PC-3 (cell line): ENCODE measurements around the gene CEACAM6. TPM values are rescaled to one million over a fixed set of nuclear protein-coding genes. Genes with fewer than 3 reads are reported as not detected.

ENCODE experiments used
- ATAC-seq: fragments of 200-7000 bp; cut with Tn5 transposase; 2 replicates; pipeline ENCODE4 v1.9.1; 2020; ENCODE audit warnings: mild to moderate bottlenecking, moderate library complexity
- BruUV-seq: library from RNA; stranded (reverse); fragments of 400-500 nt; replicated peaks from 2 replicates; lab custom pipeline; 2021; lab: Mats Ljungman, UMichigan
- CTCF ChIA-PET: fragments of 300-600 bp; sonication (Branson Sonifier 250); formaldehyde crosslinking; loops from one replicate; lab custom pipeline; 2022; ENCODE audit warnings: antibody characterized with exemption; lab: Charles Lee
- POLR2A ChIA-PET: fragments of 300-600 bp; sonication (Branson Sonifier 250); formaldehyde crosslinking; loops from one replicate; lab custom pipeline; 2022; ENCODE audit warnings: antibody characterized with exemption; ENCODE audit not compliant: unreplicated experiment; lab: Charles Lee
- DNase-seq: peaks from one replicate; pipeline ENCODE4 v3.0.0-alpha.2; 2015
- H2AFZ ChIP-seq: fragments of 300-600 bp; sonication (generic); 2 replicates; pipeline ENCODE4 v1.6.0; 2016; ENCODE audit warnings: antibody characterized with exemption, low read length
- H3F3A ChIP-seq: fragments of 300-600 bp; sonication (generic); one replicate; pipeline ENCODE4 v1.6.0; 2017; ENCODE audit warnings: antibody characterized with exemption, low read length, control low read depth, mild to moderate bottlenecking; ENCODE audit not compliant: unreplicated experiment
- H3K27ac ChIP-seq: fragments of 300-600 bp; sonication (generic); 2 replicates; pipeline ENCODE4 v1.5.1; 2016; ENCODE audit warnings: mild to moderate bottlenecking, low read length
- H3K27me3 ChIP-seq: fragments of 300-600 bp; sonication (generic); 2 replicates; pipeline ENCODE4 v1.6.1; 2016; ENCODE audit warnings: low read length, mixed read lengths
- H3K36me3 ChIP-seq: fragments of 300-600 bp; sonication (generic); 2 replicates; pipeline ENCODE4 v1.6.1; 2016; ENCODE audit warnings: low read depth, mixed run types, low read length, mixed read lengths
- H3K4me1 ChIP-seq: fragments of 300-600 bp; sonication (generic); 2 replicates; pipeline ENCODE4 v1.5.1; 2016; ENCODE audit warnings: low read length; ENCODE audit not compliant: insufficient read depth
- H3K4me2 ChIP-seq: fragments of 300-600 bp; sonication (generic); 2 replicates; pipeline ENCODE4 v1.6.0; 2016; ENCODE audit warnings: low read length
- H3K4me3 ChIP-seq: fragments of 300-600 bp; sonication (generic); 2 replicates; pipeline ENCODE4 v1.5.1; 2016; ENCODE audit warnings: mild to moderate bottlenecking, low read length, mixed read lengths
- H3K79me2 ChIP-seq: fragments of 300-600 bp; sonication (generic); 2 replicates; pipeline ENCODE4 v1.6.1; 2017; ENCODE audit warnings: low read length, mixed read lengths
- H3K9ac ChIP-seq: fragments of 300-600 bp; sonication (generic); 2 replicates; pipeline ENCODE4 v1.6.0; 2016; ENCODE audit warnings: mild to moderate bottlenecking, low read length
- H3K9me2 ChIP-seq: fragments of 300-600 bp; sonication (generic); replicated peaks from 2 replicates; pipeline ENCODE4 v1.6.1; 2016; ENCODE audit warnings: mixed run types, low read length, mixed read lengths
- H3K9me3 ChIP-seq: fragments of 300-600 bp; sonication (generic); 2 replicates; pipeline ENCODE4 v1.6.1; 2016; ENCODE audit warnings: low read length, mixed read lengths
- H4K20me1 ChIP-seq: fragments of 300-600 bp; sonication (generic); 2 replicates; pipeline ENCODE4 v1.6.1; 2016; ENCODE audit warnings: low read length, mixed read lengths
- CTCF ChIP-seq: fragments of 300-600 bp; sonication (generic); conservative IDR thresholded peaks from 2 replicates; pipeline ENCODE4 v1.5.1; 2017; ENCODE audit warnings: antibody characterized with exemption, low read depth, mild to moderate bottlenecking, low read length
- EZH2 ChIP-seq: fragments of 300-600 bp; sonication (generic); IDR thresholded peaks from one replicate; pipeline ENCODE4 v1.6.1; 2017; ENCODE audit warnings: antibody characterized with exemption, mild to moderate bottlenecking, low read length; ENCODE audit not compliant: unreplicated experiment
- EZH2phosphoT487 ChIP-seq: fragments of 300-600 bp; sonication (generic); IDR thresholded peaks from 2 replicates; pipeline ENCODE4 v1.6.1; 2018; ENCODE audit warnings: mild to moderate bottlenecking, antibody characterized with exemption, low read length, borderline replicate concordance
- intact Hi-C: fragments of 100-400 bp; cut with micrococcal nuclease; formaldehyde crosslinking; loops from 2 replicates; pipeline ENCODE4 v1.9.0; 2023
- total RNA-seq: library from RNA; depleted of rRNA; stranded (reverse); fragments of >200 nt; gene quantifications from 2 replicates; pipeline ENCODE4 v1.2.3, GENCODE V29; 2014

Gene CEACAM6
- total RNA-seq, 1 experiment from 2014 or later, result 7.1 TPM

- DNase-seq (no peak), ATAC-seq (no peak)
- no peaks in the 10 kb centered on the region for H3K79me2 ChIP-seq
- H4K20me1 ChIP-seq, result no peaks in the 10 kb centered on the region
- ChIA-PET CTCF (no interaction called here), POLR2A (no interaction called here)
- H3K9ac ChIP-seq, result no peak overlapping the region
- no peak overlapping the region for H2AFZ ChIP-seq
- no peaks in the 10 kb centered on the region for H3K36me3 ChIP-seq
- H3K4me1 ChIP-seq, result peaks cover 20% of the 10 kb centered on the region
- no peaks in the 10 kb centered on the region for H3K9me2 ChIP-seq
- no peaks in the 10 kb centered on the region for H3K9me3 ChIP-seq
- H3K4me2 ChIP-seq, result no peak overlapping the region
- 0 out of 2 replicates have a peak overlapping the region, but pooled peaks have one; percentile 13 for H3K27ac ChIP-seq
- H3F3A ChIP-seq, result no peaks in the 10 kb centered on the region
- H3K27me3 ChIP-seq, result no peaks in the 10 kb centered on the region
- no peak overlapping the region for H3K4me3 ChIP-seq
- intact Hi-C loops, result no loop called here
- no TSS peak for BruUV-seq
- TF ChIP-seq CTCF (no peak), EZH2phosphoT487 (no peak), EZH2 (no peak)
These were observed 14.1 kb upstream of the CEACAM6 start for GRCh38 chr19:41741244-41741554.

DNA sequence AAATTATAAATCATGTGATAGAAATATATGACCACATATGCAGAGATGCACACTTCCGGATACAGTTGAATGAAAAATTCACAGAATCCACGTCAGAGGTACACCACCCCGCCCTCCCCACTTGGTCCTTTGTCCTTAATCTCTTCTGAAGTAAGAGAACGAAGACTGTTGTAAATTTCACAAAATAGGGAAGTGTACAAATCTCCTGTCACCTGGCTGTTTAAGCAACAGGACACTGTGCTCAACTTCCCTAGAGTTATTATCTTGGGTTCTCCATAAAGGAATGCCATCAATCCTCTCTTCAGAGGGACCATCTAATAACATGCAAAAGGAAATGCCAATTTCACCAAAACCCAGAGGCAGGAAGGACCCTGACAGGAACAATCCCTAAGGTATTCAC lies 10.5 kb upstream of the CEACAM6 start:
- Histone ChIP-seq H3K4me1 (peaks cover 11% of the 10 kb centered on the region), H3K36me3 (no peaks in the 10 kb centered on the region), H3K27me3 (no peaks in the 10 kb centered on the region), H3K9ac (no peak overlapping the region), H2AFZ (no peak overlapping the region), H3K27ac (no peak overlapping the region), H3K4me2 (no peak overlapping the region), H3K4me3 (no peak overlapping the region), H3K79me2 (no peaks in the 10 kb centered on the region), H4K20me1 (no peaks in the 10 kb centered on the region), H3K9me3 (no peaks in the 10 kb centered on the region), H3K9me2 (no peaks in the 10 kb centered on the region), H3F3A (no peaks in the 10 kb centered on the region)
- intact Hi-C loops, result loop anchor here (5.0 kb wide), 1 partner anchor 103 kb away; no protein-coding TSS in a partner anchor
- no peak for DNase-seq
- ChIA-PET CTCF (no interaction called here), POLR2A (no interaction called here)
- ATAC-seq, result no peak
- BruUV-seq, result no TSS peak
- TF ChIP-seq CTCF, result no peak
- TF ChIP-seq EZH2, result no peak
- TF ChIP-seq EZH2phosphoT487, result no peak

DNA sequence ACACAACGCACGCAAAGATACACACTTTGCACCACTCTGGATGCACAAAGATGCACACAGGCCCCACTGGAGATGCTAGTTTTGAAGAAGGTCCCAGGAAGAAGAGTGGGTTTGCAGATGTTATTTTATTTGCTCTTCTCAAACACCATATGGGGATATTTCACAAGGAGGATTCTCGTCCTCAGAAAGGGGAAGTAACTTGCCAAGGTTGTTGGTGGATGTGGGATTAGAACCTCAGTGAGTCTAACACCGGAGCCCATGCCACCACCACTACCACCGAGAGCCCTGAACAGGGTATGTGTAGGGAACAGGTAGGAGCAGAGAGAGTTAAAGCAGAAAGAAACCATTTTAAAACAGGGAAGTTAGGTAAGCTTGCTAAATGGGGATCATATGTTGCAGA lies 9.6 kb upstream of the CEACAM6 start:
- no peaks in the 10 kb centered on the region for H3F3A ChIP-seq
- H3K4me2 ChIP-seq, result no peak overlapping the region
- H3K27me3 ChIP-seq, result no peaks in the 10 kb centered on the region
- H2AFZ ChIP-seq, result no peak overlapping the region
- H3K9me2 ChIP-seq, result no peaks in the 10 kb centered on the region
- no peaks in the 10 kb centered on the region for H3K36me3 ChIP-seq
- H3K4me1 ChIP-seq, result peaks cover 11% of the 10 kb centered on the region; the same call in 1 of the 2 replicates
- no peaks in the 10 kb centered on the region for H3K9me3 ChIP-seq
- H3K79me2 ChIP-seq, result no peaks in the 10 kb centered on the region
- no peak for DNase-seq
- ATAC-seq, result no peak
- CTCF ChIA-PET, result interaction anchor here (1.6 kb wide), 1 partner anchor 39 kb away, joined by 3 read pairs; no protein-coding TSS in a partner anchor
- intact Hi-C loops, result loop anchor here (1.0 to 5.0 kb wide), 2 partner anchors 38 to 103 kb away; no protein-coding TSS in a partner anchor
- POLR2A ChIA-PET, result no interaction called here
- no peaks in the 10 kb centered on the region for H4K20me1 ChIP-seq
- no peak overlapping the region for H3K27ac ChIP-seq
- H3K9ac ChIP-seq, result no peak overlapping the region
- no peak overlapping the region for H3K4me3 ChIP-seq
- no TSS peak for BruUV-seq
- TF ChIP-seq CTCF, result no peak
- no peak for TF ChIP-seq EZH2phosphoT487
- no peak for TF ChIP-seq EZH2
